OCI-LY7 (cell line): ENCODE data around the gene CARD16.
"Not testable (repeated sequence)": the region's sequence is repeated elsewhere in the genome, so short reads cannot be mapped to it uniquely, and the experiment has no call there.

Experiments used
- EZH2phosphoT487 ChIP-seq: fragments of 200-600 bp; sonication (generic); IDR thresholded peaks from 2 replicates; pipeline ENCODE4 v1.6.1; 2018; ENCODE audit warnings: low read depth, borderline replicate concordance, mild to moderate bottlenecking, mixed run types, antibody characterized with exemption, low read length, moderate library complexity, mixed read lengths
- TF ChIP-seq, protein P1 (sequence below): fragments of 200-600 bp; sonication (generic); conservative IDR thresholded peaks from 2 replicates; pipeline ENCODE4 v1.5.1; 2014; ENCODE audit warnings: mild to moderate bottlenecking, antibody characterized with exemption, low read length, moderate library complexity, mixed read lengths

DNA sequence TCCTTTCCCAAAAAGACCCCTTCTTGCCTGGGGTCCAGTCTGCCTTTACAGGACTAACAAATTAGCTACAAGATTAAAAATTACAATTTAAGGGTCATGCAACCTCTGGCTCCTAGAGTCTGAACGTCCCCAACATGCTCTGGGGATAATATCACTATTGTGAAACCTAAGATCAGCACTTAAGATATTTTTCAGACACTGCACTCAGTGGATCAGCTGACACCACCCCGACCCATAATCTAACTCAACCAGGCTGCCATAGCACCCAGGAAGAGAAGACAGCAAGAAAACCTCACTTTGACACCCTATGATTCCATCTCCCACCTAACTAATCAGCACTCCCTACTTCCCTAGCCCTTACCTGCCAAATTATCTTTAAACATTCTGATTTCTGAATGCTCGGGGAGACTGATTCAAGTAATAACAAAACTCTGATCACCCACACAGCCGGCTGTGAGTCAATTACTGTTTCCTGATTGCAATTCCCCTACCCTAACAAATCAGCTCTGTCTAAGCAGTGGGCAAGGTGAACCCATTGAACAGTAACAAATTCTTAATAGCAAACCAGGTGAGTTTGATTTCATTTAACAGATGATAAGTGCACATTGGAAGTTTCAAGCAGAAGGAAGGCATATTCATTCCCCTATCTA, 32.1 kb upstream of the CARD16 start:
- TF ChIP-seq, protein P1, sequence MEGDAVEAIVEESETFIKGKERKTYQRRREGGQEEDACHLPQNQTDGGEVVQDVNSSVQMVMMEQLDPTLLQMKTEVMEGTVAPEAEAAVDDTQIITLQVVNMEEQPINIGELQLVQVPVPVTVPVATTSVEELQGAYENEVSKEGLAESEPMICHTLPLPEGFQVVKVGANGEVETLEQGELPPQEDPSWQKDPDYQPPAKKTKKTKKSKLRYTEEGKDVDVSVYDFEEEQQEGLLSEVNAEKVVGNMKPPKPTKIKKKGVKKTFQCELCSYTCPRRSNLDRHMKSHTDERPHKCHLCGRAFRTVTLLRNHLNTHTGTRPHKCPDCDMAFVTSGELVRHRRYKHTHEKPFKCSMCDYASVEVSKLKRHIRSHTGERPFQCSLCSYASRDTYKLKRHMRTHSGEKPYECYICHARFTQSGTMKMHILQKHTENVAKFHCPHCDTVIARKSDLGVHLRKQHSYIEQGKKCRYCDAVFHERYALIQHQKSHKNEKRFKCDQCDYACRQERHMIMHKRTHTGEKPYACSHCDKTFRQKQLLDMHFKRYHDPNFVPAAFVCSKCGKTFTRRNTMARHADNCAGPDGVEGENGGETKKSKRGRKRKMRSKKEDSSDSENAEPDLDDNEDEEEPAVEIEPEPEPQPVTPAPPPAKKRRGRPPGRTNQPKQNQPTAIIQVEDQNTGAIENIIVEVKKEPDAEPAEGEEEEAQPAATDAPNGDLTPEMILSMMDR = not testable (repeated sequence)
- not testable (repeated sequence) for TF ChIP-seq EZH2phosphoT487
